Epithelial cell of proximal tubule (primary cell): ENCODE measurements around the gene FOXE3. TPM values are rescaled to one million over a fixed set of nuclear protein-coding genes. Genes with fewer than 3 reads are reported as not detected.

Experiments
- DNase-seq: peaks from one replicate; pipeline ENCODE4 v3.0.0-alpha.2; 2011; ENCODE audit warnings: low read depth
- H3K4me3 ChIP-seq: 2 replicates; pipeline ENCODE4 v1.5.1; 2011; ENCODE audit warnings: low read depth, mild to moderate bottlenecking, low read length
- total RNA-seq: library from RNA; depleted of rRNA; stranded (reverse); fragments of >200 nt; gene quantifications from 2 replicates; pipeline ENCODE4 v1.2.3, GENCODE V29; 2015
- TF ChIP-seq, protein P1 (sequence below): conservative IDR thresholded peaks from 2 replicates; pipeline ENCODE4 v1.5.1; 2012; ENCODE audit warnings: low read depth, mild to moderate bottlenecking, low read length

FOXE3 gene
- total RNA-seq, 1 donor from 2014 or later: not detected

DNA sequence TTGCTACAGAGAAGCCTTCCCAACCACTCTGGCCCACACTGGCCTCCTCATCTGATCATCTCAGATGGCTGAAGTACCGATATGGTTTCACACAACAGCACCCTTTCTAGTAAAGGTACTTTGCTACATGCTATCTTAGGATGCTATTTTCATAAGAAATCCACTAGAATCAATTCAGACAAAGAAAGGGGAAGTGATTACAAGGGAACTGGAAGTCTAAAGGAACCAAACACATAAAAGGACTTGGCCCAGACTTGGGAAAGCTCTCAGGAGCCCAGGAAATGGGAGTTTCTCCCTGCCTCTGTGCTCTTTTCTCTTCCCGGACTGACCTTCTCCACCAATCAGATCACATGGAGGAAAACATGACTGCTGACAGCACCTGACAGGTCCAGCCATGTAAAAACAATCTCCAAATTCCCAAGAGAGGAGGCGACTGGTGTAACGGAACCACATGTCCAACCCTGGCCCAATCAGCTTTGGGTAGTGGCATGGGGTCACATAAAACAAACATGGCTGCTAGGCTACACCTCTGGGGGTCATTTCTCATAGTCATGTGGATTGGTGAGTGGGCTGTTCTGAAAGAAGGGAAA is 12.7 kb upstream of the FOXE3 start:
- TF ChIP-seq, protein P1, sequence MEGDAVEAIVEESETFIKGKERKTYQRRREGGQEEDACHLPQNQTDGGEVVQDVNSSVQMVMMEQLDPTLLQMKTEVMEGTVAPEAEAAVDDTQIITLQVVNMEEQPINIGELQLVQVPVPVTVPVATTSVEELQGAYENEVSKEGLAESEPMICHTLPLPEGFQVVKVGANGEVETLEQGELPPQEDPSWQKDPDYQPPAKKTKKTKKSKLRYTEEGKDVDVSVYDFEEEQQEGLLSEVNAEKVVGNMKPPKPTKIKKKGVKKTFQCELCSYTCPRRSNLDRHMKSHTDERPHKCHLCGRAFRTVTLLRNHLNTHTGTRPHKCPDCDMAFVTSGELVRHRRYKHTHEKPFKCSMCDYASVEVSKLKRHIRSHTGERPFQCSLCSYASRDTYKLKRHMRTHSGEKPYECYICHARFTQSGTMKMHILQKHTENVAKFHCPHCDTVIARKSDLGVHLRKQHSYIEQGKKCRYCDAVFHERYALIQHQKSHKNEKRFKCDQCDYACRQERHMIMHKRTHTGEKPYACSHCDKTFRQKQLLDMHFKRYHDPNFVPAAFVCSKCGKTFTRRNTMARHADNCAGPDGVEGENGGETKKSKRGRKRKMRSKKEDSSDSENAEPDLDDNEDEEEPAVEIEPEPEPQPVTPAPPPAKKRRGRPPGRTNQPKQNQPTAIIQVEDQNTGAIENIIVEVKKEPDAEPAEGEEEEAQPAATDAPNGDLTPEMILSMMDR: no peak
- H3K4me3 ChIP-seq: no peak overlapping the region
- no peak for DNase-seq

DNA sequence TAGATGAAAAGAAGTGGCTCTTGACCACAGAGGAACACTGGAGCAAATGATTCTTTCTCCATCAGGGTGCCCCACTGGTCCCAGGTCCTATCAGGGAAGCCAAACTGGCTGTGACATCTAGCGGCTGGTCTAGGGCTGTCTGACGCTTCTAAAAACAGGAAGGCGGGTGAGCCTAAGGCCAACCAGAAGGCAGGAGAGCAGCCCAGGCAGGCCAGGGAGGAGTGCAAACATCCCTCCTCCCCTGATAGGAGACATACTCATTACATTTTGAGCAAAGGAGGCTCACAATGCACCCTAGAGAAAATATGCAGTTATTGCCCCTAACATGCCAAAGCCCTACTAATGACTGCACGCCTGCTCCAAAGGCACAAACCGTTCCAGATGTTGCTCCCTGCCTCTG is 10.4 kb upstream of the FOXE3 start:
- TF ChIP-seq, protein P1: no peak
- DNase-seq: no peak
- no peak overlapping the region for H3K4me3 ChIP-seq

DNA sequence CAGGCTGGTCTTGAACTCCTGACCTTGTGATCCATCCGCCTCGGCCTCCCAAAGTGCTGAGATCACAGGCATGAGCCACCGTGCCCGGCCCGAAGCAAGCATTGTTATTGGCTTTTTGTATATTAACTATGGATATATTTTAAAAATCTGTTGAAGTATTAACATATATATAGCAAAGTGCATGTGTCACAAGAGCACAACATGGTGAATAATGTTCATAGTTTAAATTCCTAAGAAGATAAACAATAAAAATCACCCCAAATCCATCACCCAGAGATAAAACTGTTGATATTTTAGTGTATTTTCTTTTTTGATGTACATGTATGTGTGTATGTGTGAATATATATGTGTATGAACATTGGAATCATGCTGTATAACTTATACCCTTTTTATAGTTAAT is 9.1 kb upstream of the FOXE3 start:
- no peak for DNase-seq
- no peak overlapping the region for H3K4me3 ChIP-seq
- TF ChIP-seq, protein P1: no peak

DNA sequence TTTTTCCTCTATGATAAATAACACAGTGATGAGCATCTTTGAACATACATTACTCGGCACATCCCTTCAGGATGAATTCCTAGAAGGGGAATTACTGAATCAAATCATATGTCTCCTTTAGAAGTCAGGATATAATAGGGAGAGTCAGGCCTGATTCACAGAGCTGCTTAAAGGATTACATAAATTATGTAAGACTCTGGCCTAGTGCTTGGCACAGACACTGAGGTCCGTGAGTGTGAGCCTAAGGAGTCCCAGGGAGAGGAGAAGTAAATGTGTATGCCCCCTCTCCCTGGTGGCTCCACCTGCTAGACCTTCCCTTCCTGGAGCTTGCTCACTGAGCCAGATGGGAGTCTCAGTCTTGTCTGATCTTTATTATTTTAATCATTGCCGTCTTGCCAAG is 8.6 kb upstream of the FOXE3 start:
- DNase-seq: no peak
- TF ChIP-seq, protein P1: no peak
- no peak overlapping the region for H3K4me3 ChIP-seq

DNA sequence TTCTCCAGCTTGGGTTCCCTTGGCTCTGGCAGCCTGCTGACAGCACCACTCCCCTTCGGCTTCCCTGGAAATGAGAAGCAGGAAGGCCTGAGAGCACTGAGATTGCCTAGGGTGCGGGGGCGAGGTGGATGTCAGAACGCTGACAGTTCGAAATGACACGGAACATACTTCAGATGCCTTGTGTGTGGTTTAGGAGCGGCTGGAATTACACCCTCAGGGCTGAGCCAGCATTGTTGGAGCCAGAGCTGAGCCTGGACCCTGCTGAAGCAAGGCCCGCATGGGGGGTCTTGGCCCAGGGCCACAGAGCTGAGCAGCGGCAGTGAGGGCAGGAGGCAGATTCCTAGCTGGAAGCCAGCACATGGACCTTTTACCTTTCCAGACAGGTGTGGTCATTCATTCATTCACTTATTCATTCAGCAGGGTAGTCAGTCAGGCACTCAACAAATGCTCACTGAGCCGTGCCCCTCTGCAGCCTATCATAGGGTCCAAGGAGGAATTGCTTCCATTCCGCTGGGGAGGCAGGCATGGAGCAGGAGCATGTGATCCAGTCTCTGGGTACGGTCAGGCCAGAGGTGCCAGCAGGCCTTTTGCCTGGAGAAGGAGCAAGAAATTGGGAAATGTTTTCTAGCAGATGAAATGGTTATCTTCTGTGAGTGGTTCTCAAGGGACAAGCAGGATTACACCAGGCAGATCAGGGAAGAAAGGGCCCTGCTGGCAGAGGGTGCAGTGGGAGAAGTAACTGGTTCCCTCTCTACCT is 6.6 kb upstream of the FOXE3 start:
- no peak for DNase-seq
- H3K4me3 ChIP-seq: no peak overlapping the region
- TF ChIP-seq, protein P1: no peak

DNA sequence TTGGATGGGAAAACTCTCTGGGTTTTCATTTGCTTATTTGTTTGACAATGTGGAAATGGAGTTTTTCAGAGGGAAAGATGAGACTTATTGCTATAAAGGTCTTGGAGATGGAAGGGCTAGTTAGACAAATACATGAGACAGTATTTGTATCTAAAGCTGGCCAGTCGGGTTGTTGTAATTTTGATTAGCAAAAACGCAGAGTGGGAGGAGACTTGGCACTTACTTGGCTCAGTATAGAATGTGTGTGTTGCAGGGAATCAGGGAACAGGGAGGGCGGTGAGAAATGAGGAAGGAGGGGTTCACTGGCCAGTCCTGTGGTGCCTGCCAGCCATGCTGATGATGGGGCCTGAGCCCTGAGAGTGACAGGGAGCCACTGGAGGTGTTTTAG is 6.0 kb upstream of the FOXE3 start:
- no peak overlapping the region for H3K4me3 ChIP-seq
- TF ChIP-seq, protein P1: no peak

DNA sequence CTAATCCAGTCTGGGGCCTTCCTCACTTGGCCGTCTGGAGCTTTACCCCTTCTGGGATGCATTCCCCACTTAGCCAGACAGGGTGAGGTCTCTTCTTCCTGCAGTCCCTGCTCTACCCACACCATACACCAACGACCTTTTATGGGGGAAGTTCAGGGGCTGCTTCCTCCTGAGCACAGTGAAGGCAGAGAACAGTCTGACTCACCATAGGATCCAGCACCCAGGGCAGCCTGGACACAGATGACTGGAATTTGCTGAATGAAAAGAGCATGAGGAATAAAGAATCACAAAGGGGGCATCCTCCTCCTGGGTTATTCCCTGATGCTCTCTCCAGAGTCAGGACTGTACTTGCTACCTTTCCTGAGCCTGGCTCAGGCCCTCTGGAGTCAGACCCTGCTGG is 4.6 kb upstream of the FOXE3 start:
- no peak overlapping the region for H3K4me3 ChIP-seq
- TF ChIP-seq, protein P1: no peak
- DNase-seq: no peak

More for the DNA sequence above, 6.0 kb upstream of the FOXE3 start:
- no peak for DNase-seq
